Transverse colon (tissue), 4 donors: ENCODE data around the gene MAP3K1.

Experiments used
- CTCF ChIP-seq, 5 experiments: fragments of 200-600 bp in 3 of 5; fragments of 450-650 bp in 2 of 5; sonication (generic) in 3 of 5; IDR thresholded peaks; 1 replicate in 2 of 5; 2 replicates in 3 of 5; pipeline ENCODE4 v1.5.1; 2016 to 2017; ENCODE audit warnings: antibody characterized with exemption in 5 of 5, inconsistent platforms in 3 of 5, mild to moderate bottlenecking in 2 of 5, moderate library complexity in 1 of 5
- EP300 ChIP-seq: sonication (generic); formaldehyde crosslinking; IDR thresholded peaks from one replicate; pipeline ENCODE4 v1.6.1; 2017; ENCODE audit warnings: antibody characterized with exemption, low read depth
- POLR2AphosphoS5 ChIP-seq, 3 donors: sonication (generic); formaldehyde crosslinking; IDR thresholded peaks; one replicate each; pipeline ENCODE4 v1.6.1; 2016; ENCODE audit warnings: antibody characterized with exemption in 3 of 3

GRCh38 chr5:56801256-56801655 is 14.1 kb upstream of the MAP3K1 start:
- TF ChIP-seq CTCF (IDR thresholded peaks at IDR 0.05) (no peak), POLR2AphosphoS5 (IDR thresholded peaks at IDR 0.05) (no peak), EP300 (no peak)
